D341Med (cell line): Measurements from ENCODE around the gene EFCAB8.
"Not testable (repeated sequence)": the region's sequence is repeated elsewhere in the genome, so short reads cannot be mapped to it uniquely, and the experiment has no call there.

Experiments used
- DNase-seq: peaks from one replicate; pipeline ENCODE4 v3.0.0; 2012; ENCODE audit warnings: low spot score

Gene EFCAB8

GRCh38 chr20:32909896-32910571 lies 51.3 kb downstream of the EFCAB8 start:
- no peak for DNase-seq

- no peak for DNase-seq
Observed at GRCh38 chr20:32911355-32911754, 52.6 kb downstream of the EFCAB8 start.

DNA sequence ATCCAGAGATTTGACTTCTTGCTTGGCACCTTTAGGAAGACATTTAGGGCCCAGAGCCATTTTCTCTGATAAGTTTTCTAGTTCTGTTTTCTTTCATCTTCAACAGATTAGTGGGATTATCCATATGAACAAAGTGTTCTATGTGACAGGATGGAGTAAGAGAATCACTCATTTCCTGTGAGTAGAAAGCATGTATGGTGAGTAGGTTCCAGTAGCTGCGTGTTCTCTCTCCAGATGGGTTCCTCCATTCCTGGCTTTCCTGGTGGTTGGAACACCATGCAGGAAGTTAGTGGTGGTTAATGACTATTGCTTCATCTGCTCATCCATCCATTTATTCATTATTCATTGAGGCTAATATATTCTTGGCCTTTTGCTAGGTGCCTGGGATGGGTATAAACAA lies 54.0 kb downstream of the EFCAB8 start:
- no peak for DNase-seq

DNA sequence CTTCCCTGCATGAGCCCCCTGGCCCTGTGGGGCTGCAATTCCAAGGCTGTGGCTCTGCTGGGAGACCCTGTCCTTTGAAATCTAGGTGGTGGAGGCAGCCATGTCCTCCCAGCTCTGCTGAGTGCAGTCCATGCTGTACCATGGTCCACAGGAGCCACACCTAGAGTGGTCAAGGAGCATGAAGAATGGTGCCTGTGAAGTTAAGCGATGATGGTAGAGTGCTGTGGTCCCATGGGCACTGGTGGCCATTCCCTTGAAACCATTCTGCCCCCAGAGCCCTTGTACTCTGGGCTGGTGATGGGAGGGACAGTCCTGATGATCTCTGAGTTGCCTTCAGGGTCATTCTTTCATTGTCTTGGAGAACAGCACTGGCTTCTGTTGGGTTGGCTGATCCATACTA lies 55.3 kb downstream of the EFCAB8 start:
- DNase-seq, result no peak

DNA sequence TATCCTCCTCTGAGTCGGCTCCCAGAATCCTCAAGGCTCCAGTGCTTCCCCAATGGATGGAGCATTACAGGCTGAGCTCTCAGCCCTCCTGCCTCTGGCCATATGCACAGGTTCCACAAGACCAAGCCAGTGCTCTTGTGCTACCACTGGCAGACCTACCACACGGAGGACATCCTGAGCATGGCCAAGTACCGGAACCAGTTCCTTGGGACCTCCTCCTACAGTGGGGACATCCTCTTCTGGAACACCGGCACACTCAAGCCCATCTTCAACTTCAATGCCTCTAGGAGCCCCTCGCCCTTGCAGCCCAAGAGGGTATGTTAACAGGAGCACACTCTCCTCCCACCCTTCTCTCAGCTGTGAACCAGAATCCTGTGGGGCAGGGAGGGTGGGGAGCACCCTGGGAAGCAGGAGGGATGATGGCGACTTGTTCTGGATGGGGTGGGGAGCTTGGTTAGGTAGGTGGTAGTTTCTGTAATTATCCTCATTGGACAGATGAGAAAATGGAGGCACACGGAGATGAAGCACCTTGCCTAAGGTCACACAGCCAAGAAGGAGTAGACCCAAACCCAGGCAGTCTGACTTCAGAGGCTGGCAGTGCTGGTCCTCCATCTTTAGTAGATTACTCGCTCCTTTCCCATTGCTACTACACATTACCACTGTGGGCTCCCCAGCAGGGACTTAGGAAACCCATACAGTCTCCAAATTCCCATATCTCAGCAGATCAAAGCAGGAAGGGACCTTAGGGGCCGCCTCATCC lies 58.6 kb downstream of the EFCAB8 start:
- DNase-seq, result no peak

GRCh38 chr20:32918296-32918695 lies 59.6 kb downstream of the EFCAB8 start:
- no peak for DNase-seq

GRCh38 chr20:32918751-32919150 lies 60.0 kb downstream of the EFCAB8 start:
- no peak for DNase-seq

DNA sequence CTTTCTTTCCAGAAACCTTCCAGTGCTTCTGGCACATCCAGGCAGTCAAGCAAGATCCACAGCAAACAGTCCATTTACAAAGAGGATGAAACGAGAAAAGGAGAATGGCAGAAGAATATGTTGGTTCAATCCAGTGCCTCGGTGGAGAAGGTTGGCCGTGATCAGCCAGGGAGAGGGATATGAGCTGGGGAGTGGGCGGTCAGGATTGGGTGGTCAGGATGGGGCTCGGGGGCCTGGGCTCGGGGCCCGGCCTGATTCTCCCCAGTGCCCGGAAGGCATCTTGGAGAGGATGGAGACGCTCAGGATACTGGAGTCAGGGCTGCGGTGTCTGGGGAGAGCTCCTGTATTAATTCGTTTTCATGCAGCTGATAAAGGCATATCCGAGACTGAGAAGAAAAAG lies 61.3 kb downstream of the EFCAB8 start:
- no peak for DNase-seq

GRCh38 chr20:32920530-32921298 lies 62.0 kb downstream of the EFCAB8 start:
- DNase-seq, result no peak

DNA sequence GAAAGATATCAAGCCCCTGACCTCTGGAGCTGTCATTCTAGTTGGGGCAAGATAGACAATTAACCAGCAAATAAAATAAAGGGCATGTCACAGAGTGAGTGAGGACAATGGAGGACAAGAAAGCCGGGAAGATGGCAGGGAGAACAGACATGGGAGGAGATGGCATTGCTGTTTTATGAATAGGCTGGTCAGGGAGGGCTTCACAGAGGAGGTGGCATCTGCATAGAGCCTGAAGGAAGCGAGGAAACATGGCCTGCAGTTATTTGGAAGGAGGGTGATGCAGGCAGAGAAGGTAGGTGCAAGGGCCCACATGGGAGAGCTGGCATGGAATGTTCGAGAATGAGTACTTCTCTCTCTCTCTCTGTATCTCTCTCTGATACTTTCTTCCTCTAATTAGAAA lies 63.7 kb downstream of the EFCAB8 start:
- no peak for DNase-seq

DNA sequence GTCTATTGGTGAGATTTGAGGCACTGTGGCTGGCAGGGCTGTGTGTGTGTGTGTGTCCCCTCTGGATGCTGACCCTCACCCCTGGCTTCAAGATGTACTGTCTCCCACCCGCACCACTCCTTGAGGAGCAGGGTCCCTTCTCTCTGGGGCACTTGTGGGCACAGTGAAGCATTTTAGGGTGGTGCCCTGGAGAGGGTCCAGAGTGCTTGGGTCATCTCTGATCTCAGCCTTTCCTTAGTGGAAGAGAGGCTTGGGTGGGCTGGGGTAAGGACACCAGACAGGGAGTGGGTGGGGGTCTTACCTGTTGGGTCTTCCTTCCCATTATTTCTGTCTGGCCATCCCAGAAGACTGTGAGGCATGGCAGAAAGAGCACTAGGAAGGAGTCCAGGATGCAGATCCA lies 66.1 kb downstream of the EFCAB8 start:
- no peak for DNase-seq

DNA sequence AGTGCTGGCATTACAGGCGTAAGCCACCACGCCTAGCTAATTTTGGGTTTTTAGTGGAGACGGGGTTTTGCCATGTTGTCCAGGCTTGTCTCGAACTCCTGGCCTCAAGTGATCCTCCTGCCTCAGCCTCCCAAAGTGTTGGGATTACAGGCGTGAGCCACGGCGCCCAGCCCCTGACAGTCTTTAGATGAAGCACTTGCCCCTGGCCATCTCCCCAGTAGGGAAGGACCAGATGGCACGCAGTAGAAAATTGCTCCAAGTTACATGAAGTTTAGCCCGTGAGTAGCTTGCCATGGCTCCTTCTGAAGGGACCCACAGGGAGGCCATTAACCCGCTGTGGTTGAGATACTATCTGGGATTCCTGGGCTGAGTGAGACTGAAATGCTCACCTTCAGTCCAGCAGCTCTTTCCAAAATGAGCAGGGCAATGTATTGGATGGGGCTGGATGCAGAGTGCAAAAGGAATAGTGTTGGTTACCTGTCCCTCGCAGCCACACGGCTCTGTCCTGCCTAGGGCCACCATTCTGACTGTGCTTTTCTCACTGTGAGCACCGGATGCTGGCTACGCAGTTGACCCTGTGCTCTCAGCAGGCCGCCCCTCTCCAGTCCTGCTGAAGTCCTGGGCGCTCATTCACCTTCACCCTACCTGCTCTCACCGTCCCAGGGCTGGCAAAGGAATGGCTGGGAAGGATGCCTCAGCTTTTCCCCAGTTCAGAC lies 66.9 kb downstream of the EFCAB8 start:
- no peak for DNase-seq

DNA sequence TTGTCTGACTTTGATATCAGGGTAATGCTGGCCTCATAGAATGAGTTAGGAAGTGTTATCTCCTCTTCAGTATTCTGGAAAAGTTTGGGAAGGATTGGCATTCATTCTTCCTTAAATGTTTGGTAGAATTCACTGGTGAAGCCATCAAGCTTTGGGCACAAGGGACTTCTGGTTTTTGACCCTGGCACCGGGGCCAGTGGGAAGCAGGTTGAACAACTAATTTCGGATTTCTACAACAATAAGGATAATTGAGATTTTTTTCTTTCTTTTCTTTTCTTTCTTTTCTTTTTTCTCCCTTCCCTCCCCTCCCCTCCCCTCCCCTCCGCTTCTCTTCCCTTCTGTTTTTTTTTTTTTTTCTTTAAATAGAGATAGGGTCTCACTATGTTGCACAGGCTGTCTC lies 70.4 kb downstream of the EFCAB8 start:
- no peak for DNase-seq

DNA sequence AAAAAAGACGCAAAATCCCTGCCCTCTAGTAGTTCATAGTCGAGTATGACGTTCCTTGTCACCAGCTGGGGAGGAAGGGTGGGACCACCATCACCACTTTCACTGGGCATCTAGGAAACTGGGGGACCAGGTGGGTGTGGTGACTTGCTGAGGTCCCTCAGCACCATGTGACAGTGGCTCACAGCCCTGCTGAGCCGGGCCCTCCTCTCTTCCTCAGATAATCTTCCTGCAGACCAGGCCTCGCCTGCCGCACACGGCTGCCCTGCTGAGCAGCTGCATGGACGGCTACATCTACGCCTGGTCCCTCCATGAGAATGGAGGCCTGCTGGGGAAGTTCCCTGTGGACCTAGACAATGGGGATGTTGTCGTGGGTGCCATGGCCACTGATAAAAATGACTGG lies 71.5 kb downstream of the EFCAB8 start:
- no peak for DNase-seq

- no peak for DNase-seq
Observed at GRCh38 chr20:32930701-32931100, 72.0 kb downstream of the EFCAB8 start.

DNA sequence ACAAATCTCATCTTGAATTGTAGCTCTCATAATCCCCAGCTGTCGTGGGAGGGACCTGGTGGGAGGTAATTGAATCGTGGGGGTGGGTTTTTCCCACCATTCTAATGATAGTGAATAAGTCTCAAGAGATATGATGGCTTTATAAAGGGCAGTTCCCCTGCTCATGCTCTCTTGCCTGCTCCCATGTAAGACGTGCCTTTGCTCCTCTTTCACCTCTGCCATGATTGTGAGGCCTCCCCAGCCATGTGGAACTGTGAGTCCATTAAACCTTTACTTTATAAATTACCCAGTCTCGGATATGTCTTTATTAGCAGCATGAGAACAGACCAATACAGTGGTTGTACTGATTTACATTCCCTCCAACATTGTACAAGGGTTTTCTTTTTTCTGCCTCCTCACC lies 75.9 kb downstream of the EFCAB8 start:
- DNase-seq, result no peak

- no peak for DNase-seq
Observed at GRCh38 chr20:32941155-32941885, 82.6 kb downstream of the EFCAB8 start.

GRCh38 chr20:32943490-32944052 lies 84.8 kb downstream of the EFCAB8 start:
- DNase-seq, result no peak

DNA sequence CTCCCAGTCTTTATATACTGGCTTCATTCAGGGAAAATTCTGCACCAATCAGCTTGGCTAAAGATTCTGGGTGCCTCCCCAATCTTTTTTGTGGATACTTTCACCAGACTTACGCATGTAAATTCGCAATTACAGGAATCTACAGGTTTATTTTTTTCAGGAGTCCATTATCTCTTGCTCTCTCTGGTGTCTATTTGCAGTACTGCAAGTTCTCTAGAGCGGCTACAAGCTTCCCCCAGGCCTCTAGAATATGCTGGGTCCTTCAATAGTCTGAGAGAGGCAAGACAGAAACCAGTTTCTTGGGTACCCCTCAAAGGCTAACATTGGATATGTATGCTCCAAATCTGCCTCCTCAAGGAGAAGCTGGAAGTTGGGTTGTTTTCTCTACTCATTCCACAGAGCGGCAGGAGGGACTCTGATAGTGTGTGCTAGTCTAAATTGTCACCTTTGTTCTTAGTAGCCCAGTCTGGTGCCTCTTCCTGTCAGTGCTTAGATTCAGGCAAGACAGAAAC lies 87.0 kb downstream of the EFCAB8 start:
- peak; percentile 50 for DNase-seq

DNA sequence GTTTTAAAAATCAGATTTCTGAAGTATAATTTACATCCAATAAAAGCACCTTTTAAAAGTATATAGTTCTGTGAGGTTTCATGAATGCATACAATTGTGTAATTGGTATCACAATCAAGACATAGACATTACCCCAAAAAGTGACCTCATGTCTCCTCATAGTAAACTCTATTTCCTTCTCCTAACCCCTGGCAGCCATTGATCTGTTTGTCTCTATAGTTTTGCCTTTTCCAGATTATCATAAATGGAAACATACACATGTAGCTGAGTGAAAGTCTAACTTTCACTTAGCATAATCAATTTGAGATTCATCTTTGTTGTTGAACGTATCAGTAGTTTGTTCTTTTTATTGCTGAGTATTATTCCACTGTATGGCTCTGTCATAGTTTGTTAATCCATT lies 87.9 kb downstream of the EFCAB8 start:
- no peak for DNase-seq

DNA sequence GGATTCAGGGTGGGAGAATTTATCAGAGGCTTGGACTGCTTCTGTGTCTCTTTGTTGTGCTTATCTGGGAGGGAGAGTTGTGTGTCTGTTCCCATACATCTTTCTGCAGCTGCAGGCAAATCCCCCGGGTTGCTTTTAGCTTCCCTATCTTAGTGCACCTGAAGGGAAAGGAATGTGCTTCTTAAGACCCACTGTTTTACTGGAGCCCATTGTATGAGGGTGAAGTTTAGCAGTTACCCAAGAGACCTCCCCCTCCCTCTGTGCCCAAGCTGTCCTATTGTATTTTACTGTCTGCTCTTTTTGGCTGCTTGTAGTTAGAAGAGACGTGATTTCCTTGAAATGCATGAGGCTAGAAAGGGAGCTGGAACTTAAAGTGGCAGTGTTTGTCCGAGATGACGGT lies 91.8 kb downstream of the EFCAB8 start:
- not testable (repeated sequence) for DNase-seq
